ENCODE data around the gene SERPINB13.

Gene SERPINB13

DNA sequence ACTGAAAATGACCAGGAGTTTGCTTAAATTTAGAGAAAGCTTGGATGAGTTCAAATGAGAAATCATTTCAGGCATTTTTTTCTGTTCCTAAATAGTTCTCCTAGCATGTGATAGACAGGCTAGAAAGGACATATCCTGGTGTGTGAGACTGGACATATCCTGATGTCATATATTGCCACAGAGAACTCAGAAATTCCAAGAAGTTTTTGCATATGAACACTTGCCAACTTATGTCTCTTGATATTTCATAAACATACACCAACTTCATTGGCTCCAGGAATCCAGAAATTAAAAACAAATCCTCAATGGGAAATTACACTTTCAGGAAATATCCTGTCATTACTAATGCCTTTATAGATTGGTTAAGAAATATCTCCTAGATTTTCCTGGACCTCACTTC lies 59.8 kb downstream of the SERPINB13 start:
- TF ChIP-seq, protein P1, sequence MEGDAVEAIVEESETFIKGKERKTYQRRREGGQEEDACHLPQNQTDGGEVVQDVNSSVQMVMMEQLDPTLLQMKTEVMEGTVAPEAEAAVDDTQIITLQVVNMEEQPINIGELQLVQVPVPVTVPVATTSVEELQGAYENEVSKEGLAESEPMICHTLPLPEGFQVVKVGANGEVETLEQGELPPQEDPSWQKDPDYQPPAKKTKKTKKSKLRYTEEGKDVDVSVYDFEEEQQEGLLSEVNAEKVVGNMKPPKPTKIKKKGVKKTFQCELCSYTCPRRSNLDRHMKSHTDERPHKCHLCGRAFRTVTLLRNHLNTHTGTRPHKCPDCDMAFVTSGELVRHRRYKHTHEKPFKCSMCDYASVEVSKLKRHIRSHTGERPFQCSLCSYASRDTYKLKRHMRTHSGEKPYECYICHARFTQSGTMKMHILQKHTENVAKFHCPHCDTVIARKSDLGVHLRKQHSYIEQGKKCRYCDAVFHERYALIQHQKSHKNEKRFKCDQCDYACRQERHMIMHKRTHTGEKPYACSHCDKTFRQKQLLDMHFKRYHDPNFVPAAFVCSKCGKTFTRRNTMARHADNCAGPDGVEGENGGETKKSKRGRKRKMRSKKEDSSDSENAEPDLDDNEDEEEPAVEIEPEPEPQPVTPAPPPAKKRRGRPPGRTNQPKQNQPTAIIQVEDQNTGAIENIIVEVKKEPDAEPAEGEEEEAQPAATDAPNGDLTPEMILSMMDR (IDR thresholded peaks at IDR 0.05; ENCODE audit: insufficient read depth, low read depth, low read length, missing control alignments) = no peak
- no peak overlapping the region for H3K4me3 ChIP-seq (ENCODE audit: low read depth, low read length)
- no peak for DNase-seq (ENCODE audit: low read depth)

DNA sequence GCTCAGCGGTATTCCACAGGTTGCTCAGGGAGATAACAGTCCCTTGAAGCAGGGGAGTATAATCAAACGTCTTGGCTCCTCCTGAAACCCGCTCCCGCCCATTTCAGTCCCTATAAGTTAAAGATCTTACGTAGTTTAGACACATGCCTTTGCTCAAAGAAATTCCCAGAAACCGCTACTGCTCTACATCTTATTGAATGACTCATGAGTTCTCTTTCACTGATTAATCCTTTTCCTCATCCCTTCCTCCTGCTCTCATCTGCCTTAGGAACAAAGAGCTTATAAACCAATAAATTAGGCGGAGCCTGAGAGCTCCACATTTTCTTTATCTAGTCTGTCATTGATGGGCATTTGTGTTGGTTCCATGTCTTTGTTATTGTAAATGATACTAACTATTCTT lies 61.1 kb downstream of the SERPINB13 start:
- no peak for DNase-seq (ENCODE audit: low read depth)
- no peak overlapping the region for H3K4me3 ChIP-seq (ENCODE audit: low read depth, low read length)
- TF ChIP-seq, protein P1 (IDR thresholded peaks at IDR 0.05; ENCODE audit: insufficient read depth, low read depth, low read length, missing control alignments) = no peak

Measured in GM12865 (cell line).